IPS-20b (cell line): Measurements from ENCODE around the gene HAUS1.

Source experiments
- H3K27ac ChIP-seq: one replicate; pipeline ENCODE4 v1.5.1; 2013; ENCODE audit warnings: low read length
- H3K27me3 ChIP-seq: 2 replicates; pipeline ENCODE4 v1.6.1; 2013; ENCODE audit warnings: mild to moderate bottlenecking, low read length, inconsistent platforms; ENCODE audit not compliant: insufficient read depth
- H3K36me3 ChIP-seq: 2 replicates; pipeline ENCODE4 v1.6.1; 2013; ENCODE audit warnings: low read depth, mild to moderate bottlenecking, inconsistent platforms, low read length, moderate library complexity; ENCODE audit not compliant: insufficient read depth
- H3K4me1 ChIP-seq: 2 replicates; pipeline ENCODE4 v1.6.1; 2013; ENCODE audit warnings: mild to moderate bottlenecking, control low read depth, inconsistent platforms, low read length, moderate library complexity; ENCODE audit not compliant: insufficient read depth
- H3K4me3 ChIP-seq: 2 replicates; pipeline ENCODE4 v1.5.1; 2013; ENCODE audit warnings: mild to moderate bottlenecking, low read length, inconsistent platforms
- H3K9ac ChIP-seq: 2 replicates; pipeline ENCODE4 v1.6.1; 2013; ENCODE audit warnings: low read depth, mild to moderate bottlenecking, inconsistent platforms, low read length, moderate library complexity
- H3K9me3 ChIP-seq: 2 replicates; pipeline ENCODE4 v1.6.1; 2013; ENCODE audit warnings: mild to moderate bottlenecking, low read depth, low read length, inconsistent platforms; ENCODE audit not compliant: insufficient read depth

Gene HAUS1, protein sequence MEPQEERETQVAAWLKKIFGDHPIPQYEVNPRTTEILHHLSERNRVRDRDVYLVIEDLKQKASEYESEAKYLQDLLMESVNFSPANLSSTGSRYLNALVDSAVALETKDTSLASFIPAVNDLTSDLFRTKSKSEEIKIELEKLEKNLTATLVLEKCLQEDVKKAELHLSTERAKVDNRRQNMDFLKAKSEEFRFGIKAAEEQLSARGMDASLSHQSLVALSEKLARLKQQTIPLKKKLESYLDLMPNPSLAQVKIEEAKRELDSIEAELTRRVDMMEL

DNA sequence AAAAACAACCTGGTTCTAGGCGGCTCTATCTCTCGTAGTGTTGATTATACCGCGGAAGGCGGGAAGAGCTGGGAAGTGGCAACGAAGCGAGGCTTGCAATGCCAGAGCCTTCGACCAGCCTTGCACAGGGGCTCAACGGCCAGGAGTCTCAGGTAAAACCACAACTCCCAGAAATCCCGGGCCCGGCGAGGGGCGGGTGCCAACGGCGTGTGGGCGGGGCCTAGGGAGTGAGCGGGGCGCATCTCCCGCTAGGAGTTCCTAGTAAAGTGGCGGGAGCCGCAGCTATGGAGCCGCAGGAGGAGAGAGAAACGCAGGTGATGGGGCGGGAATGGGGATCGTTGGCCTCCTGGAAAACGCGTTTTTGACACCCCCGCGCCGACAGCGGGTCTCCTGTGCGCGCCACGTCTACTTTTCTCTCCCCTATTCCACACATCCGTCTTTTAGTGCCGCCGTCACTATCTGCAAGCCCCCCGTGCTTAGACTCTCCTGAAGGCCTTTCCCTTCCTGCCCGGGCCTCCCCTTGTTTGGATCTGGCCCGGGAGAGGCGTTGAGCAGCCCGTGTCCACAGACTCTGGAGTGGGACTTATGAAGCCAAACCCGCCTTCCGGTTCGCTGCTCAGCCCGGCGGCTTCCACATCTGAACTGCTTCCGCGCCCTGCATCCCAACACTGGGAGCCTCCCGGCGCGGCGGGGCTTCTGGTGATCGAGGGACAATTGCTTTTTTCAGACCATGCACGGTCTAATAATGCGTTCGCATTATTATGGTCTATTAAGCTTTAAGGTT is at the start of gene HAUS1:
Gene HAUS1, plus strand, starts transcription at position 258 of the 784 bp plus-strand sequence. Its CDS starts 27 bp downstream, at position 285.
- H3K27me3 ChIP-seq = no peaks in the 10 kb centered on the region
- H3K4me3 ChIP-seq = peak within 1 kb of the TSS; percentile 89
- peak within 1 kb of the TSS; percentile 93 for H3K9ac ChIP-seq
- peaks cover 28% of the 10 kb centered on the region for H3K36me3 ChIP-seq
- no peaks in the 10 kb centered on the region for H3K9me3 ChIP-seq
- no peaks in the 10 kb centered on the region for H3K4me1 ChIP-seq
- H3K27ac ChIP-seq = peak within 1 kb of the TSS; percentile 77

DNA sequence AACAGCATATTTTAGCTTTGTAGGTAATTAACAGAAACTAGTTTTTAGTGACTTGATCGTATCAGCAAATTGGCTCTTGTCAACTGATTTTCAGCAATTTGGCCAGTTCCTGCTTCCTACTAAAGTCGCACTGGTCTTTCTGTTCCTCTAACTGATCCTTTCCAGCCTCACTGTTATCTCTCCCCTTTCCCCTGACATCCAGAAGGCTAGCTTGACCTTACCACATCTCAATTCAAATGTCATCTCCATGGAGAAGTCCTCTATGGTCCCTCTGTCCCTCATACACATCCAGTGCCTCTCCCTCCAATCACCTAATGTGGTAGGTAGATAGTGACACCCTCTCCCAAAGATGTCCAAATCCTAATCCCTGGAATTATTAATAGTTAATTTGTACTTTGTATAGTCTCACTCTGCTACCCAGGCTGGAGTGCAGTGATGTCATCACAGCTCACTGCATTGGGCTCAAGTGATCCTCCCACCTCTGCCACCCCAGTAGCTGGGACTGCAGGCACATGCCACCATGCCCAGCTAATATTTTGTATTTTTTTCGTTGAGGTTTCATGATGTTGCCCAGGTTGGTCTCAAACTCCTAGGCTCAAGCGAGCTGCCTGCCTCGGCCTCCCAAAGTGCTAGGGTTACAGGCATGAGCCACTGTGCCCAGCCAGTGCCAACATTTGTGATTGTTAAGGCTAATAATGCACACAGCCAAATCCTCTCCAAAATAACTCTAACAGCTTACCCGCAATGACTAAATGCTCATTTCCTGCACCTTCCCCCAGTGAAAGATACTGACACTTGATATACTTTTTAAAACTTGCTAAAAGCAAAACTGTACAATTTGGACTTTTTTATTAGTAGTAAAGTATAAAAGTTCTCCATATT is 49.0 kb upstream of the HAUS1 start:
- Histone ChIP-seq H3K36me3 (no peaks in the 10 kb centered on the region), H3K4me3 (no peak overlapping the region), H3K9me3 (no peaks in the 10 kb centered on the region), H3K27ac (no peak overlapping the region), H3K4me1 (no peaks in the 10 kb centered on the region), H3K9ac (no peak overlapping the region), H3K27me3 (no peaks in the 10 kb centered on the region)

GRCh38 chr18:46055838-46056230 is 48.4 kb upstream of the HAUS1 start:
- H3K9me3 ChIP-seq = no peaks in the 10 kb centered on the region
- no peak overlapping the region for H3K9ac ChIP-seq
- no peak overlapping the region for H3K27ac ChIP-seq

DNA sequence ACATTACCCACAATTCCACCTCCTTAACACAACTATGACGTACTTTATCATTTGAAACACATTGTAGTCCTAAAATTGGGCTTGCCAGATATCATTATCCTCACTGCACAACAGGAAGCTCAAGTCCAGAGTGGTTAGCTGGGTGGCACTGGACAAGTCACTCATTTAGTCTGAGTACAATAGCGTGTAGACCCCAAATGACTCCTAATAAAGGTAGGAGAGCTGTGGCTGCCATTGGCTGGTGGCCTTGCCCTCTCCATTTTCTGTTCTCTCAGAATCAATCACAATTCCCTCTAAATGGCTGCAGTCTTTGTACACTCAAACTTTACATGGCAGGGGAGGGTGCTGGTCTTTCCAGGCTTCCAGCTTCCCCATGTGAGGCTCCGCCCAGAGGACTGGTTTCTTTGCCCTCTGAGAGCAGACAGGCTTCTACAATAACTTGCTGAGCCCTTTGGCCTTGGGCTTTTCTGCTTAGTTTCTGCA is 43.8 kb upstream of the HAUS1 start:
- Histone ChIP-seq H3K9ac (no peak overlapping the region), H3K4me1 (no peaks in the 10 kb centered on the region), H3K36me3 (no peaks in the 10 kb centered on the region), H3K27me3 (no peaks in the 10 kb centered on the region), H3K9me3 (no peaks in the 10 kb centered on the region), H3K4me3 (no peak overlapping the region), H3K27ac (no peak overlapping the region)

More at GRCh38 chr18:46055838-46056230, 48.4 kb upstream of the HAUS1 start:
- Histone ChIP-seq H3K4me3 (no peak overlapping the region), H3K4me1 (no peaks in the 10 kb centered on the region), H3K36me3 (no peaks in the 10 kb centered on the region), H3K27me3 (no peaks in the 10 kb centered on the region)

DNA sequence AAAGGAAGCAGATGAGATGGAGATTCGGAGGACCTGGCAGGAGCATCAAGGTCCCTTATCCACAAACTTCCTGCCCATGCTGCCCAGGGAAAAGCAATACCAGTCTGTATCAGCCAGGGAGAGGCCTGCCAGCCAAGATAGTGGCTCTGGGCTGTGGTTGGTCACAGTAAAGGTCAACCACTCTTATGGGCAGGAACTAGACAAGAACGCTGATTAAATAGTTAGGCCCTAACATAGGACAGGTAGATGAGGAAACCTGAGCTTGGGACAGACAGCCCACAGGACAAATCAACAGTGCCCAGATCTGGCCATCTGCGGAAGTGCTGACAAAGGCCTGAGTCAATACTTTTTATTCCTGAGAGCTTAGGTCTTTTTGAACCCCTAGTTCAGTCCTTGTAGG is 42.8 kb upstream of the HAUS1 start:
- Histone ChIP-seq H3K36me3 (no peaks in the 10 kb centered on the region), H3K9me3 (no peaks in the 10 kb centered on the region), H3K4me3 (no peak overlapping the region), H3K4me1 (no peaks in the 10 kb centered on the region), H3K27me3 (no peaks in the 10 kb centered on the region), H3K9ac (no peak overlapping the region), H3K27ac (no peak overlapping the region)

GRCh38 chr18:46061796-46062195 is 42.4 kb upstream of the HAUS1 start:
- no peak overlapping the region for H3K4me3 ChIP-seq
- no peaks in the 10 kb centered on the region for H3K4me1 ChIP-seq
- H3K9ac ChIP-seq = no peak overlapping the region
- H3K27ac ChIP-seq = no peak overlapping the region
- no peaks in the 10 kb centered on the region for H3K36me3 ChIP-seq
- no peaks in the 10 kb centered on the region for H3K27me3 ChIP-seq
- no peaks in the 10 kb centered on the region for H3K9me3 ChIP-seq

- no peaks in the 10 kb centered on the region for H3K27me3 ChIP-seq
- no peaks in the 10 kb centered on the region for H3K4me1 ChIP-seq
- H3K9me3 ChIP-seq = no peaks in the 10 kb centered on the region
- no peak overlapping the region for H3K27ac ChIP-seq
- no peaks in the 10 kb centered on the region for H3K36me3 ChIP-seq
- H3K4me3 ChIP-seq = no peak overlapping the region
- no peak overlapping the region for H3K9ac ChIP-seq
These were observed 41.4 kb upstream of the HAUS1 start for GRCh38 chr18:46062781-46063180.

GRCh38 chr18:46067438-46068007 is 36.7 kb upstream of the HAUS1 start:
- H3K4me1 ChIP-seq = no peaks in the 10 kb centered on the region
- H3K9ac ChIP-seq = no peak overlapping the region
- no peaks in the 10 kb centered on the region for H3K36me3 ChIP-seq
- H3K27me3 ChIP-seq = peaks cover 32% of the 10 kb centered on the region
- H3K27ac ChIP-seq = no peak overlapping the region
- no peaks in the 10 kb centered on the region for H3K9me3 ChIP-seq
- no peak overlapping the region for H3K4me3 ChIP-seq

DNA sequence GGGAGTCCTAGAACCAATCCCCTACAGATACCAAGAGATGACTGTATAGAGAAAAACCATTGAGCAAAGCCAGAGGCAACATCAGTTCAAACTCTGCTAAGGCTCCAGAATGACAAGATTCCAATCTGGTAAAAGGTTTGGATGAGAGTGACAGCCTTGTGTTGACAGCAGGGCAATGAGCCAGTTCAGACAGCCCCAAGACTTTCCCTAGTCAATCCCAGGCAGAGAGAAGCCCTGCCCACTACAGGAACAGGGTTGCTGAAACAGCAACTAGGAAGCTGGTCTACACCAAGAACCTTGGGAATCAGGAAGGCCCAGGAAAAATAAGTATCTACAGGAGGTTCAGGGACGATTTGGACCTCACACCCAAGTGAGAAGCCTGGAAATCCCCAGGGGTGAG is 35.4 kb upstream of the HAUS1 start:
- H3K9ac ChIP-seq = no peak overlapping the region
- no peaks in the 10 kb centered on the region for H3K9me3 ChIP-seq
- no peaks in the 10 kb centered on the region for H3K36me3 ChIP-seq
- no peaks in the 10 kb centered on the region for H3K4me1 ChIP-seq
- H3K27me3 ChIP-seq = peaks cover 43% of the 10 kb centered on the region
- H3K27ac ChIP-seq = no peak overlapping the region
- H3K4me3 ChIP-seq = no peak overlapping the region

GRCh38 chr18:46069524-46069923 is 34.7 kb upstream of the HAUS1 start:
- Histone ChIP-seq H3K36me3 (no peaks in the 10 kb centered on the region), H3K4me1 (no peaks in the 10 kb centered on the region), H3K9me3 (no peaks in the 10 kb centered on the region), H3K9ac (no peak overlapping the region), H3K27ac (no peak overlapping the region), H3K27me3 (peaks cover 43% of the 10 kb centered on the region), H3K4me3 (no peak overlapping the region)

DNA sequence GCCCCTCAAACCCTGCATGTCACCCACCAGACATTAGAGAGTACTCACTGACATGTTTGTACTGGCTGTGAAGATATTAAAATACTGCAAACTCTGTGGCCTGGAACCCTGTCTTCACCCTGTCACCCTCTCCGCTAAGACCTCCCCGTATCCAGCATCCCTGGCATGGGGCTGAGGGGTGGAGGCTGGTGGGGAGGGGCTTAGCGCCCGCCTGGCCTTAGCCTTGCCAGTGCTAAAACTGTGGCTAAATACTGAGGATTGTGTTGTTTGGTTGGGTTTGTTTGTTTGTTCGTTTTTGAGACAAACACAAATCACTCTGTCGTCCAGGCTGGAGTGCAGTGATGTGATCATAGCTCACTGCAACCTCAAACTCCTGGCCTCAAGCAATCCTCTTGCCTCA is 34.0 kb upstream of the HAUS1 start:
- Histone ChIP-seq H3K27ac (no peak overlapping the region), H3K4me3 (no peak overlapping the region)

More for the DNA sequence above, 34.0 kb upstream of the HAUS1 start:
- Histone ChIP-seq H3K9me3 (no peaks in the 10 kb centered on the region), H3K9ac (no peak overlapping the region), H3K27me3 (peaks cover 43% of the 10 kb centered on the region), H3K4me1 (no peaks in the 10 kb centered on the region), H3K36me3 (no peaks in the 10 kb centered on the region)
